GM23338 (cell line): Measurements from ENCODE around the gene DYRK3. TPM values are rescaled to one million over a fixed set of nuclear protein-coding genes. Genes with fewer than 3 reads are reported as not detected.
A peak's percentile ranks its signal among the peaks of the same experiment; 100 is the strongest.

Source experiments
- ATAC-seq: fragments of 200-7000 bp; cut with Tn5 transposase; 3 replicates; pipeline ENCODE4 v1.9.1; 2020
- DNase-seq: peaks from one replicate; pipeline ENCODE4 v3.0.0-alpha.2; 2015; ENCODE audit warnings: low spot score
- H2AFZ ChIP-seq: fragments of 200-600 bp; sonication (generic); 2 replicates; pipeline ENCODE4 v1.8.0; 2016; ENCODE audit warnings: antibody characterized with exemption, mild to moderate bottlenecking, moderate library complexity
- H3F3A ChIP-seq: fragments of 200-600 bp; sonication (generic); replicated peaks from 2 replicates; pipeline ENCODE4 v1.8.0; 2017; ENCODE audit warnings: antibody characterized with exemption, mixed run types, low read depth
- H3K27ac ChIP-seq: fragments of 200-600 bp; sonication (generic); 2 replicates; pipeline ENCODE4 v1.6.1; 2016; ENCODE audit warnings: low read depth
- H3K27me3 ChIP-seq: fragments of 200-600 bp; sonication (generic); 2 replicates; pipeline ENCODE4 v1.8.0; 2016; ENCODE audit warnings: mild to moderate bottlenecking, mixed run types, moderate library complexity; ENCODE audit not compliant: insufficient read depth
- H3K36me3 ChIP-seq: fragments of 200-600 bp; sonication (generic); 2 replicates; pipeline ENCODE4 v1.8.0; 2016; ENCODE audit warnings: mild to moderate bottlenecking; ENCODE audit not compliant: insufficient read depth
- H3K4me1 ChIP-seq: fragments of 200-600 bp; sonication (generic); 2 replicates; pipeline ENCODE4 v1.8.0; 2016; ENCODE audit warnings: mild to moderate bottlenecking, moderate library complexity; ENCODE audit not compliant: insufficient read depth
- H3K4me2 ChIP-seq: fragments of 200-600 bp; sonication (generic); 2 replicates; pipeline ENCODE4 v1.7.1; 2017; ENCODE audit warnings: mixed run types
- H3K4me3 ChIP-seq: fragments of 200-600 bp; sonication (generic); 2 replicates; pipeline ENCODE4 v1.6.1; 2016; ENCODE audit warnings: mixed run types
- H3K79me2 ChIP-seq: fragments of 200-600 bp; sonication (generic); replicated peaks from 2 replicates; pipeline ENCODE4 v1.8.0; 2017; ENCODE audit warnings: mild to moderate bottlenecking; ENCODE audit not compliant: insufficient read depth
- H3K9me2 ChIP-seq: fragments of 200-600 bp; sonication (generic); 2 replicates; pipeline ENCODE4 v1.8.0; 2017; ENCODE audit not compliant: insufficient read depth
- H4K20me1 ChIP-seq: fragments of 200-600 bp; sonication (generic); replicated peaks from 2 replicates; pipeline ENCODE4 v1.8.0; 2017; ENCODE audit warnings: mild to moderate bottlenecking; ENCODE audit not compliant: insufficient read depth
- H3K27ac Mint-ChIP-seq: 2 replicates; pipeline ENCODE4 v1.8.0; 2020; ENCODE audit warnings: inconsistent platforms, mild to moderate bottlenecking, moderate library complexity, mixed read lengths
- H3K27me3 Mint-ChIP-seq: 3 replicates; pipeline ENCODE4 v1.8.0; 2022; ENCODE audit warnings: low read depth, mild to moderate bottlenecking, moderate library complexity, mixed read lengths, inconsistent platforms; ENCODE audit not compliant: insufficient read depth, poor library complexity
- H3K36me3 Mint-ChIP-seq: 3 replicates; pipeline ENCODE4 v1.8.0; 2021; ENCODE audit warnings: low read depth, mild to moderate bottlenecking, inconsistent platforms, moderate library complexity, mixed read lengths
- H3K4me1 Mint-ChIP-seq: 3 replicates; pipeline ENCODE4 v1.8.0; 2020; ENCODE audit warnings: mild to moderate bottlenecking, inconsistent platforms, mixed read lengths
- H3K4me3 Mint-ChIP-seq: 3 replicates; pipeline ENCODE4 v1.8.0; 2021; ENCODE audit warnings: moderate library complexity, mild to moderate bottlenecking, inconsistent platforms, mixed read lengths
- H3K9me3 Mint-ChIP-seq: 3 replicates; pipeline ENCODE4 v1.8.0; 2020; ENCODE audit warnings: moderate library complexity, mild to moderate bottlenecking, inconsistent platforms, mixed read lengths
- CREB1 ChIP-seq: fragments of 250-450 bp; sonication (Bioruptor Pico); IDR thresholded peaks from 2 replicates; pipeline ENCODE4 v1.5.0; 2020; ENCODE audit warnings: low read depth, mild to moderate bottlenecking, moderate library complexity
- EZH2 ChIP-seq: fragments of 200-600 bp; sonication (generic); IDR thresholded peaks from one replicate; pipeline ENCODE4 v1.8.0; 2017; ENCODE audit warnings: antibody characterized with exemption, mild to moderate bottlenecking, low read depth; ENCODE audit not compliant: unreplicated experiment
- EZH2phosphoT487 ChIP-seq: fragments of 200-600 bp; sonication (generic); IDR thresholded peaks from one replicate; pipeline ENCODE4 v1.8.1; 2018; ENCODE audit warnings: antibody characterized with exemption; ENCODE audit not compliant: unreplicated experiment
- JUNB ChIP-seq: IDR thresholded peaks from one replicate; pipeline ENCODE4 v1.6.1; 2016; ENCODE audit warnings: antibody characterized with exemption; ENCODE audit not compliant: unreplicated experiment
- NANOG ChIP-seq: IDR thresholded peaks from 2 replicates; pipeline ENCODE4 v1.6.1; 2016; ENCODE audit warnings: antibody characterized with exemption, borderline replicate concordance
- POLR2AphosphoS5 ChIP-seq: IDR thresholded peaks from 2 replicates; pipeline ENCODE4 v1.6.1; 2016; ENCODE audit warnings: antibody characterized with exemption, low read depth
- STAT1 ChIP-seq: IDR thresholded peaks from one replicate; pipeline ENCODE4 v1.6.1; 2016; ENCODE audit warnings: antibody characterized with exemption; ENCODE audit not compliant: unreplicated experiment
- ZNF114 ChIP-seq: fragments of 250-450 bp; sonication (Bioruptor Pico); IDR thresholded peaks from 2 replicates; pipeline ENCODE4 v1.5.0; 2020; ENCODE audit warnings: mild to moderate bottlenecking, moderate library complexity
- ZNF331 ChIP-seq: fragments of 250-450 bp; sonication (Bioruptor Pico); IDR thresholded peaks from 2 replicates; pipeline ENCODE4 v1.5.0; 2020; ENCODE audit warnings: low read depth, mild to moderate bottlenecking, moderate library complexity
- ZNF462 ChIP-seq: fragments of 250-450 bp; sonication (Bioruptor Pico); IDR thresholded peaks from 2 replicates; pipeline ENCODE4 v1.5.0; 2020; ENCODE audit warnings: mild to moderate bottlenecking, moderate library complexity
- polyA plus RNA-seq: library from polyadenylated mRNA; unstranded; fragments of >200 nt; fragmentation: Nextera tagmentation; extraction: Ambion mirVana; gene quantifications from 2 replicates; pipeline ENCODE4 v1.2.1, GENCODE V29; 2016
- total RNA-seq: library from RNA; depleted of rRNA; stranded (reverse); fragments of >200 nt; shearing (Covaris generic); gene quantifications from 2 replicates; pipeline ENCODE4 v1.2.3, GENCODE V29; 2014
- TF ChIP-seq, protein P1 (sequence below), 2 experiments: fragments of 200-600 bp in 1 of 2; sonication (generic) in 1 of 2; conservative IDR thresholded peaks; 2 replicates each; pipeline versions ENCODE4 v1.5.1 to v1.6.1; 2016 to 2017; ENCODE audit warnings: antibody characterized with exemption in 2 of 2, low read depth in 2 of 2, mild to moderate bottlenecking in 2 of 2, moderate library complexity in 1 of 2
- TF ChIP-seq, protein P2 (sequence below): IDR thresholded peaks from 2 replicates; pipeline ENCODE4 v1.6.1; 2016; ENCODE audit warnings: antibody characterized with exemption

DYRK3 gene
- total and polyA plus RNA-seq, 2 experiments from 2014 or later, result 2.9 to 9.5 TPM

- H3K9me2 ChIP-seq, result no peaks in the 10 kb centered on the region
- H3F3A ChIP-seq, result no peaks in the 10 kb centered on the region
- no peaks in the 10 kb centered on the region for H3K36me3 Mint-ChIP-seq
- no peaks in the 10 kb centered on the region for H4K20me1 ChIP-seq
- no peak for ATAC-seq
- no peak overlapping the region for H3K27ac Mint-ChIP-seq
- no peak overlapping the region for H3K27ac ChIP-seq
- peaks cover 6% of the 10 kb centered on the region; the same call in 2 of the 3 replicates for H3K4me1 Mint-ChIP-seq
- TF ChIP-seq ZNF331 (CRISPR knock-in tag) (no peak), POLR2AphosphoS5 (no peak), EZH2phosphoT487 (no peak), CREB1 (CRISPR knock-in tag) (no peak)
- H3K27me3 ChIP-seq, result peaks cover 1% of the 10 kb centered on the region; the same call in 1 of the 2 replicates
- no peak for DNase-seq
- peaks cover 4% of the 10 kb centered on the region for H3K27me3 Mint-ChIP-seq
- H3K36me3 ChIP-seq, result no peaks in the 10 kb centered on the region
- H3K4me1 ChIP-seq, result peaks cover 28% of the 10 kb centered on the region
- H3K4me2 ChIP-seq, result no peak overlapping the region
- no peak overlapping the region for H2AFZ ChIP-seq
- no peaks in the 10 kb centered on the region for H3K9me3 Mint-ChIP-seq
- H3K79me2 ChIP-seq, result no peaks in the 10 kb centered on the region
- H3K4me3 Mint-ChIP-seq, result no peak overlapping the region
- no peak overlapping the region for H3K4me3 ChIP-seq
These were observed 33.6 kb downstream of the DYRK3 start for GRCh38 chr1:206668874-206669410.

- Histone ChIP-seq H3K27me3 (no peaks in the 10 kb centered on the region; the same call in 1 of the 2 replicates), H2AFZ (peak overlapping the region; percentile 39), H3K4me1 (peaks cover 28% of the 10 kb centered on the region), H3K27ac (no peak overlapping the region), H3K36me3 (no peaks in the 10 kb centered on the region), H3K4me2 (no peak overlapping the region), H3K4me3 (no peak overlapping the region), H4K20me1 (no peaks in the 10 kb centered on the region), H3K9me2 (no peaks in the 10 kb centered on the region), H3K79me2 (no peaks in the 10 kb centered on the region), H3F3A (no peaks in the 10 kb centered on the region)
- H3K27ac Mint-ChIP-seq, result no peak overlapping the region
- H3K4me1 Mint-ChIP-seq, result peaks cover 6% of the 10 kb centered on the region; the same call in 2 of the 3 replicates
- H3K9me3 Mint-ChIP-seq, result no peaks in the 10 kb centered on the region
- H3K27me3 Mint-ChIP-seq, result peaks cover 4% of the 10 kb centered on the region
- H3K4me3 Mint-ChIP-seq, result no peak overlapping the region
- no peaks in the 10 kb centered on the region for H3K36me3 Mint-ChIP-seq
- no peak for DNase-seq
- ATAC-seq, result peak; percentile 43
- no peak for TF ChIP-seq CREB1 (CRISPR knock-in tag)
- no peak for TF ChIP-seq JUNB
- no peak for TF ChIP-seq ZNF331 (CRISPR knock-in tag)
- TF ChIP-seq EZH2phosphoT487, result no peak
- no peak for TF ChIP-seq STAT1
- no peak for TF ChIP-seq POLR2AphosphoS5
- TF ChIP-seq, protein P1, sequence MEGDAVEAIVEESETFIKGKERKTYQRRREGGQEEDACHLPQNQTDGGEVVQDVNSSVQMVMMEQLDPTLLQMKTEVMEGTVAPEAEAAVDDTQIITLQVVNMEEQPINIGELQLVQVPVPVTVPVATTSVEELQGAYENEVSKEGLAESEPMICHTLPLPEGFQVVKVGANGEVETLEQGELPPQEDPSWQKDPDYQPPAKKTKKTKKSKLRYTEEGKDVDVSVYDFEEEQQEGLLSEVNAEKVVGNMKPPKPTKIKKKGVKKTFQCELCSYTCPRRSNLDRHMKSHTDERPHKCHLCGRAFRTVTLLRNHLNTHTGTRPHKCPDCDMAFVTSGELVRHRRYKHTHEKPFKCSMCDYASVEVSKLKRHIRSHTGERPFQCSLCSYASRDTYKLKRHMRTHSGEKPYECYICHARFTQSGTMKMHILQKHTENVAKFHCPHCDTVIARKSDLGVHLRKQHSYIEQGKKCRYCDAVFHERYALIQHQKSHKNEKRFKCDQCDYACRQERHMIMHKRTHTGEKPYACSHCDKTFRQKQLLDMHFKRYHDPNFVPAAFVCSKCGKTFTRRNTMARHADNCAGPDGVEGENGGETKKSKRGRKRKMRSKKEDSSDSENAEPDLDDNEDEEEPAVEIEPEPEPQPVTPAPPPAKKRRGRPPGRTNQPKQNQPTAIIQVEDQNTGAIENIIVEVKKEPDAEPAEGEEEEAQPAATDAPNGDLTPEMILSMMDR (conservative IDR thresholded peaks at IDR 0.05; ENCODE audit: low read depth in 2 of 2), result no peak
- no peak for TF ChIP-seq ZNF462 (CRISPR knock-in tag)
- TF ChIP-seq, protein P2, sequence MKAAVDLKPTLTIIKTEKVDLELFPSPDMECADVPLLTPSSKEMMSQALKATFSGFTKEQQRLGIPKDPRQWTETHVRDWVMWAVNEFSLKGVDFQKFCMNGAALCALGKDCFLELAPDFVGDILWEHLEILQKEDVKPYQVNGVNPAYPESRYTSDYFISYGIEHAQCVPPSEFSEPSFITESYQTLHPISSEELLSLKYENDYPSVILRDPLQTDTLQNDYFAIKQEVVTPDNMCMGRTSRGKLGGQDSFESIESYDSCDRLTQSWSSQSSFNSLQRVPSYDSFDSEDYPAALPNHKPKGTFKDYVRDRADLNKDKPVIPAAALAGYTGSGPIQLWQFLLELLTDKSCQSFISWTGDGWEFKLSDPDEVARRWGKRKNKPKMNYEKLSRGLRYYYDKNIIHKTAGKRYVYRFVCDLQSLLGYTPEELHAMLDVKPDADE, result no peak
- no peak for TF ChIP-seq NANOG
- no peak for TF ChIP-seq EZH2
- TF ChIP-seq ZNF114 (CRISPR knock-in tag), result no peak
These were observed 36.8 kb downstream of the DYRK3 start for GRCh38 chr1:206672011-206672688.
